ENCODE data around the gene TAGLN3.
A peak's percentile ranks its signal among the peaks of the same experiment; 100 is the strongest.

TAGLN3 gene

GRCh38 chr3:111978583-111979433, 19.9 kb upstream of the TAGLN3 start, which contains the start of gene ABHD10:
Gene ABHD10 (plus strand): TSS chr3:111979026. CDS start chr3:111979062, 36 bp downstream.
- peak; percentile 93 for DNase-seq

- no peak for DNase-seq
These were observed 19.2 kb upstream of the TAGLN3 start for GRCh38 chr3:111979434-111980038.

- DNase-seq = no peak
These were observed 17.8 kb upstream of the TAGLN3 start for GRCh38 chr3:111980716-111981456.

- DNase-seq = no peak
These were observed 17.3 kb upstream of the TAGLN3 start for GRCh38 chr3:111981457-111981763.

GRCh38 chr3:111984636-111985298, 14.0 kb upstream of the TAGLN3 start:
- DNase-seq = no peak

- no peak for DNase-seq
These were observed 11.9 kb upstream of the TAGLN3 start for GRCh38 chr3:111986800-111987199.

GRCh38 chr3:111989061-111989678, 9.6 kb upstream of the TAGLN3 start:
- peak; percentile 82 for DNase-seq

GRCh38 chr3:111993038-111993437, 5.7 kb upstream of the TAGLN3 start:
- DNase-seq = no peak

GRCh38 chr3:111999484-112000324, 982 bp downstream of the TAGLN3 start:
- peak; percentile 30 for DNase-seq

GRCh38 chr3:112000367-112000771, 1.6 kb downstream of the TAGLN3 start:
- no peak for DNase-seq

GRCh38 chr3:112000966-112001365, 2.2 kb downstream of the TAGLN3 start:
- DNase-seq = no peak

- no peak for DNase-seq
These were observed 2.8 kb downstream of the TAGLN3 start for GRCh38 chr3:112001526-112001925.

- DNase-seq = peak; percentile 55
These were observed 3.6 kb downstream of the TAGLN3 start for GRCh38 chr3:112002096-112002971.

GRCh38 chr3:112003321-112004080, 4.8 kb downstream of the TAGLN3 start:
- no peak for DNase-seq

GRCh38 chr3:112004187-112004586, 5.5 kb downstream of the TAGLN3 start:
- no peak for DNase-seq

GRCh38 chr3:112004669-112005068, 5.9 kb downstream of the TAGLN3 start:
- no peak for DNase-seq

- DNase-seq = no peak
These were observed 6.5 kb downstream of the TAGLN3 start for GRCh38 chr3:112005091-112005672.

GRCh38 chr3:112007633-112008032, 8.9 kb downstream of the TAGLN3 start:
- no peak for DNase-seq

- no peak for DNase-seq
These were observed 10.9 kb downstream of the TAGLN3 start for GRCh38 chr3:112009670-112010069.

GRCh38 chr3:112010636-112011035, 11.9 kb downstream of the TAGLN3 start:
- DNase-seq = no peak
